KMS-11 (cell line): ENCODE results near the gene ICOS.
A peak's percentile ranks its signal among the peaks of the same experiment; 100 is the strongest.

Source experiments
- H2AFZ ChIP-seq: fragments of 200-600 bp; sonication (generic); 2 replicates; pipeline ENCODE4 v1.6.1; 2016; ENCODE audit warnings: antibody characterized with exemption, mixed run types, low read depth
- H3K27ac ChIP-seq: fragments of 200-600 bp; sonication (generic); 2 replicates; pipeline ENCODE4 v1.6.1; 2016; ENCODE audit warnings: mild to moderate bottlenecking, mixed run types
- H3K27me3 ChIP-seq: fragments of 200-600 bp; sonication (generic); 2 replicates; pipeline ENCODE4 v1.6.1; 2017; ENCODE audit warnings: mild to moderate bottlenecking, low read depth, mixed run types, moderate library complexity; ENCODE audit not compliant: insufficient read depth
- H3K36me3 ChIP-seq: fragments of 200-600 bp; sonication (generic); 2 replicates; pipeline ENCODE4 v1.6.1; 2017; ENCODE audit warnings: mild to moderate bottlenecking, mixed run types; ENCODE audit not compliant: insufficient read depth
- H3K4me1 ChIP-seq: fragments of 200-600 bp; sonication (generic); 2 replicates; pipeline ENCODE4 v1.6.1; 2016; ENCODE audit warnings: mild to moderate bottlenecking, low read depth, mixed run types; ENCODE audit not compliant: poor library complexity, severe bottlenecking
- H3K4me2 ChIP-seq: fragments of 200-600 bp; sonication (generic); 2 replicates; pipeline ENCODE4 v1.7.0; 2016; ENCODE audit warnings: mild to moderate bottlenecking, mixed run types
- H3K4me3 ChIP-seq: fragments of 200-600 bp; sonication (generic); IDR thresholded peaks from 2 replicates; pipeline ENCODE4 v1.6.1; 2017; ENCODE audit warnings: low read depth, low read length, mixed read lengths; ENCODE audit not compliant: insufficient read depth
- H3K79me2 ChIP-seq: fragments of 200-600 bp; sonication (generic); 2 replicates; pipeline ENCODE4 v1.6.1; 2016; ENCODE audit warnings: low read depth, mixed run types; ENCODE audit not compliant: insufficient read depth
- H3K9ac ChIP-seq: fragments of 200-600 bp; sonication (generic); 2 replicates; pipeline ENCODE4 v1.6.1; 2016; ENCODE audit warnings: mild to moderate bottlenecking, mixed run types
- H4K20me1 ChIP-seq: fragments of 200-600 bp; sonication (generic); 2 replicates; pipeline ENCODE4 v1.6.1; 2016; ENCODE audit warnings: mild to moderate bottlenecking, mixed run types; ENCODE audit not compliant: insufficient read depth
- TF ChIP-seq, protein P1 (sequence below): fragments of 200-600 bp; sonication (generic); conservative IDR thresholded peaks from 2 replicates; pipeline ENCODE4 v1.6.1; 2017; ENCODE audit warnings: low read depth, mild to moderate bottlenecking, antibody characterized with exemption, low read length, moderate library complexity, mixed read lengths

ICOS gene, protein sequence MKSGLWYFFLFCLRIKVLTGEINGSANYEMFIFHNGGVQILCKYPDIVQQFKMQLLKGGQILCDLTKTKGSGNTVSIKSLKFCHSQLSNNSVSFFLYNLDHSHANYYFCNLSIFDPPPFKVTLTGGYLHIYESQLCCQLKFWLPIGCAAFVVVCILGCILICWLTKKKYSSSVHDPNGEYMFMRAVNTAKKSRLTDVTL

DNA sequence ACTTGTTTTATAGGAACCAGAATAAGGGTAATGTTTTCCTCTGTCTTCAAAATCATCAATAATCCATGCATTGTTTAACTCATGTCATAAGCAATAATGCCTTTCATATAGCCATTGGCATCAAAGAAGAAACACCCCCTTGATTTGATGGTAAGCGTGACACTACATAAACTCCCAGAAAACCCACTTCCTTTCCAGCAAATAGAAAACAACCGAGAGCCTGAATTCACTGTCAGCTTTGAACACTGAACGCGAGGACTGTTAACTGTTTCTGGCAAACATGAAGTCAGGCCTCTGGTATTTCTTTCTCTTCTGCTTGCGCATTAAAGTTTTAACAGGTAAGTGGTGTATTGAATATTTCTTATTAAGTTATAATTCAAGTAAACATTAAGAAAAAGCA, at the start of gene ICOS:
Gene ICOS (plus strand): TSS at position 229 of the 400 bp plus-strand sequence. CDS start 52 bp downstream, at position 281.
- Histone ChIP-seq H3K9ac (no peak within 1 kb of the TSS), H3K79me2 (no peaks in the 10 kb centered on the region), H3K4me3 (no peak within 1 kb of the TSS), H3K4me1 (no peaks in the 10 kb centered on the region), H3K4me2 (no peak within 1 kb of the TSS), H3K36me3 (no peaks in the 10 kb centered on the region), H4K20me1 (no peaks in the 10 kb centered on the region), H3K27me3 (no peaks in the 10 kb centered on the region), H3K27ac (no peak within 1 kb of the TSS), H2AFZ (no peak within 1 kb of the TSS)
- TF ChIP-seq, protein P1, sequence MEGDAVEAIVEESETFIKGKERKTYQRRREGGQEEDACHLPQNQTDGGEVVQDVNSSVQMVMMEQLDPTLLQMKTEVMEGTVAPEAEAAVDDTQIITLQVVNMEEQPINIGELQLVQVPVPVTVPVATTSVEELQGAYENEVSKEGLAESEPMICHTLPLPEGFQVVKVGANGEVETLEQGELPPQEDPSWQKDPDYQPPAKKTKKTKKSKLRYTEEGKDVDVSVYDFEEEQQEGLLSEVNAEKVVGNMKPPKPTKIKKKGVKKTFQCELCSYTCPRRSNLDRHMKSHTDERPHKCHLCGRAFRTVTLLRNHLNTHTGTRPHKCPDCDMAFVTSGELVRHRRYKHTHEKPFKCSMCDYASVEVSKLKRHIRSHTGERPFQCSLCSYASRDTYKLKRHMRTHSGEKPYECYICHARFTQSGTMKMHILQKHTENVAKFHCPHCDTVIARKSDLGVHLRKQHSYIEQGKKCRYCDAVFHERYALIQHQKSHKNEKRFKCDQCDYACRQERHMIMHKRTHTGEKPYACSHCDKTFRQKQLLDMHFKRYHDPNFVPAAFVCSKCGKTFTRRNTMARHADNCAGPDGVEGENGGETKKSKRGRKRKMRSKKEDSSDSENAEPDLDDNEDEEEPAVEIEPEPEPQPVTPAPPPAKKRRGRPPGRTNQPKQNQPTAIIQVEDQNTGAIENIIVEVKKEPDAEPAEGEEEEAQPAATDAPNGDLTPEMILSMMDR: no peak

- TF ChIP-seq, protein P1: no peak
- Histone ChIP-seq H3K36me3 (no peaks in the 10 kb centered on the region), H4K20me1 (no peaks in the 10 kb centered on the region), H3K79me2 (no peaks in the 10 kb centered on the region), H3K4me1 (peaks cover 100% of the 10 kb centered on the region), H3K27ac (peak overlapping the region; percentile 86), H3K27me3 (no peaks in the 10 kb centered on the region), H3K4me2 (peak overlapping the region; percentile 61; the same call in 1 of the 2 replicates), H3K9ac (no peak overlapping the region), H2AFZ (no peak overlapping the region), H3K4me3 (no peak overlapping the region)
Measured at GRCh38 chr2:203887677-203888076, 48.9 kb upstream of the ICOS start.

- no peak overlapping the region for H2AFZ ChIP-seq
- no peak overlapping the region for H3K4me3 ChIP-seq
- H3K27me3 ChIP-seq: no peaks in the 10 kb centered on the region
- no peak overlapping the region for H3K9ac ChIP-seq
- H3K27ac ChIP-seq: peak overlapping the region; percentile 55; the same call in 1 of the 2 replicates
- H3K79me2 ChIP-seq: no peaks in the 10 kb centered on the region
- TF ChIP-seq, protein P1: no peak
- H3K36me3 ChIP-seq: no peaks in the 10 kb centered on the region
- H3K4me2 ChIP-seq: peak overlapping the region; percentile 80; the same call in 1 of the 2 replicates
- no peaks in the 10 kb centered on the region for H4K20me1 ChIP-seq
- peaks cover 99% of the 10 kb centered on the region for H3K4me1 ChIP-seq
Measured at GRCh38 chr2:203889542-203889941, 47.0 kb upstream of the ICOS start.

DNA sequence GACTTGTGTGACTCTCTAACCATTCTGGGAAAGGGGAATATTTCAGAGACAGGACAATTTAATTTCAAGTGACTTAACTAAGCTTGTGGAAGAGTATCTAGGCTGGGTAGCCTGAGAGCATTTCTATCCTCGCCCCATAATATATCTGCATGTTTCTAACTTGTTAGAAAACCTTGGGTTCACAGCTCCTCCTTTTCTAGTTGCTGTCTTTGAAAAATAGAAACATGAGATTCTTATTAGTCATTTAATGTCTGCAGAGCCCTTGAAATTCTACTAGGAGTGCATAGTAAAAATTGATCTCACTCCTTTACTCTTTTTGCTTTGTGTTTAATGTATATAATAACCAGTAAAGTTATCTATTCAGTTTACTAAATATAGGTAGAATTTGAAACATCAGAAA, 46.6 kb upstream of the ICOS start:
- Histone ChIP-seq H3K27ac (peak overlapping the region; percentile 55; the same call in 1 of the 2 replicates), H3K36me3 (no peaks in the 10 kb centered on the region), H2AFZ (no peak overlapping the region), H3K27me3 (no peaks in the 10 kb centered on the region), H3K9ac (no peak overlapping the region), H4K20me1 (no peaks in the 10 kb centered on the region), H3K4me3 (no peak overlapping the region), H3K4me2 (peak overlapping the region; percentile 80; the same call in 1 of the 2 replicates), H3K4me1 (peaks cover 96% of the 10 kb centered on the region), H3K79me2 (no peaks in the 10 kb centered on the region)
- TF ChIP-seq, protein P1: no peak
